Mesenteric fat pad (tissue), 1 donor: Measurements from ENCODE around the gene COQ2. TPM values are rescaled to one million over a fixed set of nuclear protein-coding genes. Genes with fewer than 3 reads are reported as not detected.

ENCODE experiments used
- DNase-seq: peaks from one replicate; pipeline ENCODE4 v3.0.0-alpha.2; 2020; ENCODE audit warnings: low spot score
- total RNA-seq: library from RNA; stranded (reverse); fragmentation: NEBNext Ultra II Directional; extraction: Animal tissue kit (Norgen Biotek cat#: 25700); gene quantifications from one replicate; pipeline ENCODE4 v1.2.1, GENCODE V29; 2021
- donor health status: DM: yes; HTN: yes; CAD: no.

The COQ2 gene
- total RNA-seq, 1 donor from 2014 or later, result 10.3 TPM

- DNase-seq, result no peak
Observed at GRCh38 chr4:83219344-83220331, 65.0 kb downstream of the COQ2 start.

- no peak for DNase-seq
Observed at GRCh38 chr4:83217721-83218522, 66.7 kb downstream of the COQ2 start.

- no peak for DNase-seq
Observed at GRCh38 chr4:83216959-83217683, 67.5 kb downstream of the COQ2 start.

- DNase-seq, result no peak
Observed at GRCh38 chr4:83214079-83214478, 70.5 kb downstream of the COQ2 start.

Other genes with a start within 250 kb of the COQ2 start
- 31.3 TPM for gene COPS4, start 249.6 kb downstream of the COQ2 start, total RNA-seq
- 9.5 TPM for gene PLAC8, start 170.1 kb downstream of the COQ2 start, total RNA-seq
- gene HPSE, start 50.0 kb upstream of the COQ2 start, total RNA-seq, result 7.4 TPM
- 11.2 TPM for gene HELQ, start 171.0 kb upstream of the COQ2 start, total RNA-seq
- gene MRPS18C, start 171.3 kb upstream of the COQ2 start, total RNA-seq, result 46.7 TPM
- gene ABRAXAS1, start 200.3 kb upstream of the COQ2 start, total RNA-seq, result 9.0 TPM